ENCODE data around the gene UBE3A.

Gene UBE3A

GRCh38 chr15:25403771-25404170 is 35.1 kb downstream of the UBE3A start:
- no peak for TF ChIP-seq REST (IDR thresholded peaks at IDR 0.05; ENCODE audit: insufficient read depth in 1 of 2, low read depth in 2 of 2, low read length in 2 of 2)

GRCh38 chr15:25402342-25402741 is 36.5 kb downstream of the UBE3A start:
- TF ChIP-seq FOXP2 (optimal IDR thresholded peaks at IDR 0.05; ENCODE audit: borderline replicate concordance, extremely low read depth, extremely low read length, insufficient read depth): no peak
- no peak for TF ChIP-seq POLR2AphosphoS5 (IDR thresholded peaks at IDR 0.05; ENCODE audit: low read depth, low read length)
- TF ChIP-seq REST (IDR thresholded peaks at IDR 0.05; ENCODE audit: insufficient read depth in 1 of 2, low read depth in 2 of 2, low read length in 2 of 2): no peak
- no peak for TF ChIP-seq SIN3A (IDR thresholded peaks at IDR 0.05; ENCODE audit: borderline replicate concordance, insufficient read depth, low read length)
- TF ChIP-seq TAF1 (IDR thresholded peaks at IDR 0.05; ENCODE audit: borderline replicate concordance, insufficient read depth, low read length): no peak

- TF ChIP-seq REST (IDR thresholded peaks at IDR 0.05; ENCODE audit: insufficient read depth in 1 of 2, low read depth in 2 of 2, low read length in 2 of 2) (no peak), POLR2AphosphoS5 (IDR thresholded peaks at IDR 0.05; ENCODE audit: low read depth, low read length) (no peak), SIN3A (IDR thresholded peaks at IDR 0.05; ENCODE audit: borderline replicate concordance, insufficient read depth, low read length) (no peak), TAF1 (IDR thresholded peaks at IDR 0.05; ENCODE audit: borderline replicate concordance, insufficient read depth, low read length) (no peak), FOXP2 (optimal IDR thresholded peaks at IDR 0.05; ENCODE audit: borderline replicate concordance, extremely low read depth, extremely low read length, insufficient read depth) (no peak)
These were observed 37.3 kb downstream of the UBE3A start for GRCh38 chr15:25401501-25401900.

GRCh38 chr15:25397100-25397499 is 41.7 kb downstream of the UBE3A start:
- TF ChIP-seq SIN3A (IDR thresholded peaks at IDR 0.05; ENCODE audit: borderline replicate concordance, insufficient read depth, low read length) (no peak), POLR2AphosphoS5 (IDR thresholded peaks at IDR 0.05; ENCODE audit: low read depth, low read length) (no peak), TAF1 (IDR thresholded peaks at IDR 0.05; ENCODE audit: borderline replicate concordance, insufficient read depth, low read length) (no peak), FOXP2 (optimal IDR thresholded peaks at IDR 0.05; ENCODE audit: borderline replicate concordance, extremely low read depth, extremely low read length, insufficient read depth) (no peak), REST (IDR thresholded peaks at IDR 0.05; ENCODE audit: insufficient read depth in 1 of 2, low read depth in 2 of 2, low read length in 2 of 2) (no peak)

- no peak for TF ChIP-seq TAF1 (IDR thresholded peaks at IDR 0.05; ENCODE audit: borderline replicate concordance, insufficient read depth, low read length)
- TF ChIP-seq FOXP2 (optimal IDR thresholded peaks at IDR 0.05; ENCODE audit: borderline replicate concordance, extremely low read depth, extremely low read length, insufficient read depth): no peak
- no peak for TF ChIP-seq REST (IDR thresholded peaks at IDR 0.05; ENCODE audit: insufficient read depth in 1 of 2, low read depth in 2 of 2, low read length in 2 of 2)
These were observed 43.9 kb downstream of the UBE3A start for GRCh38 chr15:25394898-25395297.

All from PFSK-1 (cell line).